ENCODE data around the gene CFAP47.
A peak's percentile ranks its signal among the peaks of the same experiment; 100 is the strongest.

GRCh38 chrX:35890699-35891098, 28.8 kb upstream of the CFAP47 start:
- TF ChIP-seq POLR2AphosphoS5 (IDR thresholded peaks at IDR 0.05; ENCODE audit: borderline replicate concordance, low read depth, low read length) (peak; percentile 32; the same call in 1 of the 2 replicates), EZH2 (IDR thresholded peaks at IDR 0.05) (no peak), FOXP2 (optimal IDR thresholded peaks at IDR 0.05; ENCODE audit: control extremely low read depth, extremely low read length, insufficient read depth) (no peak)
